GM13977 (cell line): Measurements from ENCODE around the gene TRAM2.

Experiments
- DNase-seq: peaks from one replicate; pipeline ENCODE4 v3.0.0; 2012; ENCODE audit warnings: low spot score
- CTCF ChIP-seq: IDR thresholded peaks from 2 replicates; pipeline ENCODE4 v1.5.1; 2012; ENCODE audit warnings: mild to moderate bottlenecking, control low read depth; ENCODE audit not compliant: insufficient read depth; ENCODE audit errors: extremely low read depth, missing control alignments
- in situ Hi-C: fragments of 300-500 bp; cut with MboI; formaldehyde crosslinking; loops from one replicate; pipeline ENCODE4 v1.12.0; 2022; ENCODE audit warnings: low sequenced_read_pairs, low pct_unique_long_range_greater_than_20kb, mixed read lengths, inconsistent platforms; ENCODE audit not compliant: unreplicated experiment

The TRAM2 gene

GRCh38 chr6:52511572-52512151 lies 65.2 kb downstream of the TRAM2 start:
- TF ChIP-seq CTCF, result no peak
- in situ Hi-C loops, result no loop called here
- no peak for DNase-seq

- DNase-seq, result no peak
- no peak for TF ChIP-seq CTCF
- in situ Hi-C loops, result no loop called here
Measured at GRCh38 chr6:52511163-52511562, 65.7 kb downstream of the TRAM2 start.

GRCh38 chr6:52510213-52510562 lies 66.7 kb downstream of the TRAM2 start:
- no peak for DNase-seq
- no peak for TF ChIP-seq CTCF
- in situ Hi-C loops, result no loop called here

GRCh38 chr6:52509281-52510212 lies 67.3 kb downstream of the TRAM2 start:
- in situ Hi-C loops, result no loop called here

GRCh38 chr6:52508261-52508739 lies 68.6 kb downstream of the TRAM2 start:
- TF ChIP-seq CTCF, result no peak
- DNase-seq, result no peak
- in situ Hi-C loops, result no loop called here

More at GRCh38 chr6:52509281-52510212, 67.3 kb downstream of the TRAM2 start:
- DNase-seq, result no peak
- TF ChIP-seq CTCF, result no peak

- in situ Hi-C loops, result no loop called here
- DNase-seq, result no peak
- TF ChIP-seq CTCF, result no peak
Measured at GRCh38 chr6:52507557-52508260, 69.2 kb downstream of the TRAM2 start.
